ENCODE data around the gene SENP8.
"Not testable (repeated sequence)": the region's sequence is repeated elsewhere in the genome, so short reads cannot be mapped to it uniquely, and the experiment has no call there.

The SENP8 gene

DNA sequence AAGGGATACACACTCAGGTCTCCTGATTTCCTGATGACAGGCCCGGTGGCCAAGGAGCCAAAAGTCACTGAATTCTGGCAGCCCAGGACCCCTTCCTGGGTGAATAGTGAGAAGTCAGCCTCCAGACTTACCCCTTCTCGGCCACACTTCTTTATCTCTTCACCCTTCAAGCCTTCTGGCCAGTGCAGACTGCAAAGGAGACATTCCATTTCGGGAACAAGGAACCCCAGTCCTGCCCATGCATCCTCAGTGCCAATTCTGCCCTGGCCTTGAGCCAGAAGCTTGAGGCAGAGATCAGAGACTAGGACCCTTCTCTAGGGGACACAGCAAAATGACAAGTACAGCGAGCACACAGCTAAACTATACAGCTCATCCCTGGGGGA is 50.6 kb downstream of the SENP8 start:
- DNase-seq, result no peak
- Mint-ChIP-seq H3K4me3 (no peak overlapping the region), H3K9me3 (no peaks in the 10 kb centered on the region), H3K27ac (no peak overlapping the region), H3K27me3 (peaks cover 7 to 47% of the 10 kb centered on the region in 2 donors), H3K4me1 (ENCODE audit: low read depth in 2 of 2) (peaks cover 0 to 10% of the 10 kb centered on the region in 2 donors), H3K36me3 (ENCODE audit: insufficient read depth) (peaks cover 3% of the 10 kb centered on the region)
- no peak for ATAC-seq (replicated peaks)

DNA sequence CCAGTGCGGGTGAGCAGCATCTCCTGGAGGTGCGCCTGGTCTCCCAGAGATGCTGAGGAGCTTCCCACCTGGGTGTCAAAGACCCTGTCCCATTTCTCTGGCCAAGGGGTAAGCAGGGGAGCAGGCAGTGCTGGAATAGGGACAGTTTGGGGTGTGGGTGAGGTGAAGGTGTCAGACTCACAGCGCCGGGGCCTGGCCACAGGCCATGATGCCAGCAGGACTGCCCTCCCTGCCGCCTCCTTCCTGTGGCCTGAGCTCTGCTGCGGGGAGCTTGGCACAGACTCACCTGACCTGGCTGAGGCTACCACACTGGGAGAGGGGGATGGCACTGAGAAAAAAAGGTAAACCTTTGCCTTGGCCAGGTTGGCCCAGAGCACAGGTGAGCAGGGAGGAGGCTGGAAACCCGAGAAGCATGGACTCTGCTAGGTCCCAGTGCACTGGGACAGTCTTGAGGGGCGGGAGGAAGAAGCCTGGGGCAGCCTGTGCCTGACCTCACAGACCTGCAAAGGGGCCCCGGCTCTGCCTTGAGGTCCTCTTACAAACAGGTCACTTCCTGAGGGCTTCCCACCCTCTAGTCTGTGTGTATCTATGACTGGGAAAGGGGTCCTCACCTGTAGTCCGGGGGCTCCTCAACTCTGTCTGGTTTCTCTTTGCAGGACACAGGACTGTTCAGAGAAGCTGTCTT is 51.2 kb downstream of the SENP8 start:
- DNase-seq (no peak), ATAC-seq (replicated peaks) (no peak)
- Mint-ChIP-seq H3K27me3 (peaks cover 13 to 53% of the 10 kb centered on the region in 2 donors), H3K9me3 (no peaks in the 10 kb centered on the region), H3K4me1 (ENCODE audit: low read depth in 2 of 2) (peaks cover 0 to 10% of the 10 kb centered on the region in 2 donors), H3K27ac (no peak overlapping the region), H3K36me3 (ENCODE audit: insufficient read depth) (peaks cover 3% of the 10 kb centered on the region), H3K4me3 (no peak overlapping the region)

GRCh38 chr15:72169921-72170611 is 51.9 kb downstream of the SENP8 start:
- Mint-ChIP-seq H3K36me3 (ENCODE audit: insufficient read depth) (peaks cover 3% of the 10 kb centered on the region), H3K27ac (no peak overlapping the region), H3K4me1 (ENCODE audit: low read depth in 2 of 2) (peaks cover 0 to 10% of the 10 kb centered on the region in 2 donors), H3K27me3 (peaks cover 19 to 60% of the 10 kb centered on the region in 2 donors), H3K4me3 (no peak overlapping the region), H3K9me3 (no peaks in the 10 kb centered on the region)
- ATAC-seq (replicated peaks) (no peak), DNase-seq (no peak)

GRCh38 chr15:72170691-72171090 is 52.5 kb downstream of the SENP8 start:
- ATAC-seq (replicated peaks), result no peak

DNA sequence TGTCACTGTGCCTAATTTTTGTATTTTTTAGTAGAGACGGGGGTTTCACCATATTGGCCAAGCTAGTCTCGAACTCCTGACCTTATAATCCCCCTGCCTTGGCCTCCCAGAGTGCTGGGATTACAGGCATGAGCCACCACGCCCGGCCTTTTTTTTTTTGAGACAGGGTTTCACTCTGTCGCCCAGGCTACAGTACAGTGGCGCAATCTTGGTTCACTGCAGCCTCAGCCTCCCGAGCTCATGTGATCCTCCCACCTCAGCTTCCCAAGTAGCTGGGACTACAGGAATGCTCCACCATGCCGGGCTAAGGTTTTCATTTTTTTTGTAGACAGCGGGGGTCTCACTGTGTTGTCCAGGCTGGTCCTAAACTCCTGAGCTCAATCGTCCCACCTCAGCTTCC is 53.8 kb downstream of the SENP8 start:
- H3K4me3 Mint-ChIP-seq; H3K4me1 Mint-ChIP-seq (ENCODE audit: low read depth in 2 of 2); H3K36me3 Mint-ChIP-seq (ENCODE audit: insufficient read depth); H3K9me3 Mint-ChIP-seq; ATAC-seq (replicated peaks); DNase-seq; H3K27ac Mint-ChIP-seq: not testable (repeated sequence)
- peaks cover 27 to 67% of the 10 kb centered on the region in 2 donors for H3K27me3 Mint-ChIP-seq

More at GRCh38 chr15:72170691-72171090, 52.5 kb downstream of the SENP8 start:
- no peak overlapping the region for H3K4me3 Mint-ChIP-seq
- no peaks in the 10 kb centered on the region for H3K9me3 Mint-ChIP-seq
- peaks cover 25 to 66% of the 10 kb centered on the region in 2 donors for H3K27me3 Mint-ChIP-seq
- no peak for DNase-seq
- no peak overlapping the region for H3K27ac Mint-ChIP-seq
- H3K4me1 Mint-ChIP-seq (ENCODE audit: low read depth in 2 of 2), result peaks cover 0 to 10% of the 10 kb centered on the region in 2 donors
- peaks cover 3% of the 10 kb centered on the region for H3K36me3 Mint-ChIP-seq (ENCODE audit: insufficient read depth)

- Mint-ChIP-seq H3K4me1 (ENCODE audit: low read depth in 2 of 2) (peaks cover 0 to 10% of the 10 kb centered on the region in 2 donors), H3K4me3 (no peak overlapping the region), H3K9me3 (no peaks in the 10 kb centered on the region), H3K27me3 (peaks cover 27 to 59% of the 10 kb centered on the region in 2 donors), H3K36me3 (ENCODE audit: insufficient read depth) (no peaks in the 10 kb centered on the region), H3K27ac (no peak overlapping the region)
- DNase-seq, result no peak
- ATAC-seq (replicated peaks), result no peak
Measured at GRCh38 chr15:72172796-72173195, 54.6 kb downstream of the SENP8 start.

DNA sequence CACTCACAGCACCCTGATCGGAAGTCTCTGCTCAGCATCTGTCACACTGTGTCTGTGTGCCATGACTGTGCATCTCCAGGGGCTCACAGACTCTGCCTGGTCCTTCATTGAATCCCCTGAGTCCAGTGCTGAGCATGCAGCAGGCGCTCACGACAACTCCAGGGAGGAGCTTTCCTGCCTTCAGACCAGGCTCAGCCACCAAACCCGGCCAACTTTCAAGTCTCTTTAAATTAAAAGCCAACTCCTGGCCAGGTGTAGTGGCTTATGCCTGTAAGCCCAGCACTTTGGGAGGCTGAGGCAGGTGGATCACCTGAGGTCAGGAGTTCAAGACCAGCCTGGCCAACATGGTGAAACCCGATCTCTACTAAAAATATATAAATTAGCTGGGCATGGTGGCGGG is 55.2 kb downstream of the SENP8 start:
- H3K36me3 Mint-ChIP-seq (ENCODE audit: insufficient read depth), result no peaks in the 10 kb centered on the region
- peaks cover 0 to 5% of the 10 kb centered on the region in 2 donors for H3K4me1 Mint-ChIP-seq (ENCODE audit: low read depth in 2 of 2)
- H3K27ac Mint-ChIP-seq, result no peak overlapping the region
- peaks cover 27 to 53% of the 10 kb centered on the region in 2 donors for H3K27me3 Mint-ChIP-seq
- no peaks in the 10 kb centered on the region for H3K9me3 Mint-ChIP-seq
- no peak overlapping the region for H3K4me3 Mint-ChIP-seq
- ATAC-seq (replicated peaks), result no peak
- DNase-seq, result no peak

DNA sequence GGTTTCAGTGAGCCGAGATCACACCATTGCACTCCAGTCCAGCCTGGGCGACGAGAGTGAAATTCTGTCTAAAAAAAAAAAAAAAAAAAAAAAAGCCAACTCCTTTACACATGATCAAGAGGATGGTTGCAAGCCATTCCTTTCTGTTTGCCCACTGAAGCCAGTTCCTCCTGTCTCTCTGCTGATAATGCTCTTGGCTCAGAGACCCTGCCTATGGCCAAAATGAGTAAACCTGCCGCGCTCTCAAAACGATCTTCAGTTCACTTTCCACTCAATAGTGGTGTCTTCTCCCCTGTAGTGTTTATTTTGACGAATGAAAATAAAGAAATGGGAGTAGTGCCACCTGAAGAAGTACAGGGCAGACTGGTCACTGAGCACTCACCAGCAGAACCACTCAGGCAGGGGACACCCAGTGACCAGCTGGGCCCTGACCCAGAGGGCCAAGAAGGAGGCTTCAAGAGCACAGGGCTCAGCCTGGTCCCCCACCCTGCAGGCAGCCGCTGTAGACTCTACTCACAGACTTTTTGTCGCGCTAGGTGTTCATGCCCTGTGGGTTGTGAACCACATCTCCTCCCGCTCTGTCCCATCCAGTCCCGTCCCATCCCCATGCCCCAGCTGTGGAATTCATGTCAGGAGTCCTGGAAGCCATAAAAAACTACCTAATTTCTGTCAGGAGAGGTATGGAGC is 55.8 kb downstream of the SENP8 start:
- H3K4me1 Mint-ChIP-seq (ENCODE audit: low read depth in 2 of 2), result peaks cover 0 to 1% of the 10 kb centered on the region in 2 donors
- H3K27me3 Mint-ChIP-seq, result peaks cover 25 to 47% of the 10 kb centered on the region in 2 donors
- H3K4me3 Mint-ChIP-seq, result no peak overlapping the region
- H3K36me3 Mint-ChIP-seq (ENCODE audit: insufficient read depth), result no peaks in the 10 kb centered on the region
- no peak for DNase-seq
- H3K27ac Mint-ChIP-seq, result no peak overlapping the region
- no peak for ATAC-seq (replicated peaks)
- H3K9me3 Mint-ChIP-seq, result no peaks in the 10 kb centered on the region

- Mint-ChIP-seq H3K9me3 (no peaks in the 10 kb centered on the region), H3K4me3 (no peak overlapping the region), H3K27ac (no peak overlapping the region), H3K4me1 (ENCODE audit: low read depth in 2 of 2) (no peaks in the 10 kb centered on the region), H3K27me3 (peaks cover 20 to 40% of the 10 kb centered on the region in 2 donors), H3K36me3 (ENCODE audit: insufficient read depth) (no peaks in the 10 kb centered on the region)
- DNase-seq (no peak), ATAC-seq (replicated peaks) (no peak)
Measured at GRCh38 chr15:72174551-72175165, 56.5 kb downstream of the SENP8 start.

DNA sequence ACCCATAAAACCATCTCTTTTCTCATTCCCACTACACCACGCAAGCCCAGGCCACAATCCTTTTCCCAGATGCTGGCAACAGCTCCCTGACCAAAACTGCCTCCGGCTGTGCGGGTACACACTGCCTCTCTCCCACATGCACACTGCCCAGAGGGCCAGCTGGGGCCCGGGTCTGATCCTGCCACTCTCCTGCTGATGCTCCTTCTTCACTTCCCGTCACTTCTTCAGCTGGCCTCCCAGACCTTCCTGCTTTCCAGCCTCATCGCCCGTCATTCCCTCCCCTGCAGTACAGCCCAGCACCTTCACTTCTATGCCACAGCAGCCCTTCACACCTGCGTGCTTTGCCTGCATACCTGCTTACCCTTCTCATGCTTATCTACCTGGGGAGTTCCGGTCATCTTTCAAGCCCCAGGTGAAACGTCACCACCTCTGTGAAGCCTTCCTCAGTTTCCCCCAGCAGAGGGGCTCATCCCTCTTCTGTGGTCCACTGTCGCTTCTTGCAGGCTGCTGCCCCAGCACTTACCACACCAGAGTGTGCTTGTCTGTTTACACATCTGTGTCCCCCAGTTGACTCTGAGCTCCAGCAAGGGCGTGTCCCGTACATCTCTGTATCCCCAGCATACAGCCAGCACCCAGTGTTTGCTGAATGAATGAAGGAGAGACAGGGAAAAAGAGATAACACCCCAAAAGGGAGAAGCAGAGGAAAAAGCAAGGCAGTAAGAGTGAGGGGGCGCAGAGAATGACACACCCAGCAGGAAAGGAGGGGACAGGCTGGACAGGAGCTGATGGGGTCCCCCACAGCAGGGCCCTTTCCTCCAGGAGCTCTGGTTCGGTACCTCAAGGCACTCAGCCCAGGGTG is 57.2 kb downstream of the SENP8 start:
- no peak for ATAC-seq (replicated peaks)
- no peak for DNase-seq
- H3K9me3 Mint-ChIP-seq, result no peaks in the 10 kb centered on the region
- no peaks in the 10 kb centered on the region for H3K36me3 Mint-ChIP-seq (ENCODE audit: insufficient read depth)
- no peak overlapping the region for H3K27ac Mint-ChIP-seq
- no peak overlapping the region for H3K4me3 Mint-ChIP-seq
- H3K27me3 Mint-ChIP-seq, result peaks cover 20 to 41% of the 10 kb centered on the region in 2 donors
- no peaks in the 10 kb centered on the region for H3K4me1 Mint-ChIP-seq (ENCODE audit: low read depth in 2 of 2)

DNA sequence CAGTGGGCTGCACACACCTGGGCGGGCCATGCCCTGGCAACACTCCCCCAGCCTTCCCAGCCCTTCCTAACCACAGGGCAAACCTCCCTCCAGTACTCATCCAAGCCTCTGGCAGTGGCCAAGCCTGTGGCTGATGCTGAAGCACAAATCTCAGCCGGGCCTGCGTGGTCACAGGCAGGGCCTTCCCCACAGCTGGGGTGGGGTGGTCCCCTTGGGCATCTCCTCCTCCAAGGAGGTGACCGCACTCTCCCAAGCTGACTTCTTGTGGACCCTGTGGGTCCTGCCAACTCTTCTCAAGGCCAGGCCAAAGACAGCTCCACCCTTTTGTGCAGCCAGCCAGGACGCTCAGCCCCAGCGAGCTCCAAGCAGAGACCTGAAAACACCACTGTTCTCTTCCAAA is 58.0 kb downstream of the SENP8 start:
- Mint-ChIP-seq H3K27me3 (peaks cover 25 to 48% of the 10 kb centered on the region in 2 donors), H3K4me1 (ENCODE audit: low read depth in 2 of 2) (no peaks in the 10 kb centered on the region), H3K27ac (no peak overlapping the region), H3K36me3 (ENCODE audit: insufficient read depth) (no peaks in the 10 kb centered on the region), H3K9me3 (no peaks in the 10 kb centered on the region), H3K4me3 (no peak overlapping the region)
- DNase-seq (no peak), ATAC-seq (replicated peaks) (no peak)

GRCh38 chr15:72176743-72177142 is 58.5 kb downstream of the SENP8 start:
- no peaks in the 10 kb centered on the region for H3K36me3 Mint-ChIP-seq (ENCODE audit: insufficient read depth)
- peaks cover 31 to 54% of the 10 kb centered on the region in 2 donors for H3K27me3 Mint-ChIP-seq
- no peak overlapping the region for H3K4me3 Mint-ChIP-seq
- H3K9me3 Mint-ChIP-seq, result no peaks in the 10 kb centered on the region
- DNase-seq (no peak), ATAC-seq (replicated peaks) (no peak)
- H3K27ac Mint-ChIP-seq, result no peak overlapping the region
- no peaks in the 10 kb centered on the region for H3K4me1 Mint-ChIP-seq (ENCODE audit: low read depth in 2 of 2)
